Fibroblast of lung (primary cell): Measurements from ENCODE around the gene FOXC1. TPM values are rescaled to one million over a fixed set of nuclear protein-coding genes. Genes with fewer than 3 reads are reported as not detected.

ENCODE experiments used
- DNase-seq, 2 donors: peaks; one replicate each; pipeline versions ENCODE4 v3.0.0 to v3.0.0-alpha.2; 2010; ENCODE audit warnings: low read depth in 2 of 2
- H2AFZ ChIP-seq: 2 replicates; pipeline ENCODE4 v1.5.1; 2012; ENCODE audit warnings: low read length, control low read depth, inconsistent platforms
- H3K27ac ChIP-seq: 2 replicates; pipeline ENCODE4 v1.5.1; 2011; ENCODE audit warnings: low read length, control low read depth; ENCODE audit not compliant: insufficient read depth
- H3K27me3 ChIP-seq: 2 replicates; pipeline ENCODE4 v1.5.1; 2011; ENCODE audit warnings: mild to moderate bottlenecking, low read length; ENCODE audit not compliant: control insufficient read depth, insufficient read depth
- H3K36me3 ChIP-seq: 2 replicates; pipeline ENCODE4 v1.5.1; 2011; ENCODE audit warnings: low read length; ENCODE audit not compliant: control insufficient read depth, insufficient read depth
- H3K4me1 ChIP-seq: 2 replicates; pipeline ENCODE4 v1.5.1; 2011; ENCODE audit warnings: low read length; ENCODE audit not compliant: control insufficient read depth, insufficient read depth; ENCODE audit errors: extremely low read depth
- H3K4me2 ChIP-seq: 2 replicates; pipeline ENCODE4 v1.5.1; 2011; ENCODE audit warnings: low read length, control low read depth; ENCODE audit not compliant: insufficient read depth; ENCODE audit errors: extremely low read depth
- H3K4me3 ChIP-seq, 4 experiments: fragments of 200-600 bp in 1 of 4; sonication (generic) in 1 of 4; replicated peaks in 1 of 4; 2 replicates each; pipeline ENCODE4 v1.5.1; 2011 to 2016; ENCODE audit warnings: low read length in 4 of 4, low read depth in 3 of 4, mild to moderate bottlenecking in 3 of 4, control low read depth in 2 of 4, inconsistent platforms in 1 of 4, mixed read lengths in 1 of 4; ENCODE audit not compliant: insufficient read depth in 1 of 4; ENCODE audit errors: control extremely low read depth in 1 of 4
- H3K79me2 ChIP-seq: 2 replicates; pipeline ENCODE4 v1.5.1; 2012; ENCODE audit warnings: mild to moderate bottlenecking, low read length, inconsistent platforms; ENCODE audit not compliant: control insufficient read depth, insufficient read depth
- H3K9ac ChIP-seq: 2 replicates; pipeline ENCODE4 v1.5.1; 2011; ENCODE audit warnings: mild to moderate bottlenecking, low read length, control low read depth; ENCODE audit not compliant: insufficient read depth
- H3K9me3 ChIP-seq: 2 replicates; pipeline ENCODE4 v1.5.1; 2012; ENCODE audit warnings: low read depth, low read length; ENCODE audit not compliant: control insufficient read depth, insufficient read depth
- H4K20me1 ChIP-seq: 2 replicates; pipeline ENCODE4 v1.5.1; 2011; ENCODE audit warnings: low read length; ENCODE audit not compliant: control insufficient read depth, insufficient read depth; ENCODE audit errors: extremely low read depth
- CTCF ChIP-seq, 2 donors: IDR thresholded peaks in 1 of 2; conservative IDR thresholded peaks in 1 of 2; 1 replicate in 1 of 2; 2 replicates in 1 of 2; pipeline ENCODE4 v1.5.1; 2011 to 2012; ENCODE audit warnings: low read length in 2 of 2, control low read depth in 1 of 2, inconsistent platforms in 1 of 2, low read depth in 1 of 2, mild to moderate bottlenecking in 1 of 2
- EZH2 ChIP-seq: IDR thresholded peaks from 2 replicates; pipeline ENCODE4 v1.5.1; 2012; ENCODE audit warnings: low read length, control low read depth, mild to moderate bottlenecking; ENCODE audit errors: missing control alignments
- polyA plus RNA-seq, 2 donors: library from polyadenylated mRNA; depleted of rRNA in 1 of 2; stranded (reverse) in 1 of 2; unstranded in 1 of 2; fragments of >200 nt; gene quantifications; 2 replicates each; pipeline ENCODE4 v1.2.1, GENCODE V29; 2011 to 2012; ENCODE audit warnings: missing spikeins in 1 of 2
- total RNA-seq: library from RNA; depleted of rRNA; stranded (reverse); fragments of >200 nt; gene quantifications from 2 replicates; pipeline ENCODE4 v1.2.1, GENCODE V29; 2014

Gene FOXC1
- total and polyA plus RNA-seq, 2 donors (not counting 1 experiment from before 2014, with no cell fraction given) = 0.66 to 2.3 TPM

- no peak overlapping the region for H3K4me2 ChIP-seq
- H3K27ac ChIP-seq = no peak overlapping the region
- H2AFZ ChIP-seq = no peak overlapping the region
- no peaks in the 10 kb centered on the region for H3K79me2 ChIP-seq
- no peaks in the 10 kb centered on the region for H3K9me3 ChIP-seq
- TF ChIP-seq CTCF (conservative IDR thresholded peaks at IDR 0.05 in 1 of 2, IDR thresholded peaks at IDR 0.05 in 1 of 2; ENCODE audit: low read depth in 1 of 2, low read length in 2 of 2) (no peak), EZH2 (no peak)
- H3K4me3 ChIP-seq = no peak overlapping the region
- peaks cover 4% of the 10 kb centered on the region for H3K4me1 ChIP-seq
- H3K9ac ChIP-seq = no peak overlapping the region
- no peaks in the 10 kb centered on the region for H3K36me3 ChIP-seq
- peaks cover 45% of the 10 kb centered on the region for H3K27me3 ChIP-seq
- no peak for DNase-seq
- H4K20me1 ChIP-seq = no peaks in the 10 kb centered on the region
Measured at GRCh38 chr6:1601158-1602048, 8.3 kb upstream of the FOXC1 start.

GRCh38 chr6:1602049-1602713 is 7.5 kb upstream of the FOXC1 start:
- Histone ChIP-seq H3K36me3 (no peaks in the 10 kb centered on the region), H3K27me3 (peaks cover 53% of the 10 kb centered on the region), H3K79me2 (no peaks in the 10 kb centered on the region), H3K4me1 (peaks cover 4% of the 10 kb centered on the region), H3K4me2 (no peak overlapping the region), H3K27ac (no peak overlapping the region), H3K9me3 (no peaks in the 10 kb centered on the region), H3K4me3 (no peak overlapping the region), H2AFZ (no peak overlapping the region), H4K20me1 (no peaks in the 10 kb centered on the region), H3K9ac (no peak overlapping the region)
- no peak for TF ChIP-seq CTCF (conservative IDR thresholded peaks at IDR 0.05 in 1 of 2, IDR thresholded peaks at IDR 0.05 in 1 of 2; ENCODE audit: low read depth in 1 of 2, low read length in 2 of 2)
- TF ChIP-seq EZH2 = no peak
- DNase-seq = no peak

- no peak overlapping the region for H3K4me3 ChIP-seq
- H3K27me3 ChIP-seq = peaks cover 68% of the 10 kb centered on the region
Measured at GRCh38 chr6:1603708-1604107, 6.0 kb upstream of the FOXC1 start.

More at GRCh38 chr6:1603708-1604107, 6.0 kb upstream of the FOXC1 start:
- Histone ChIP-seq H3K9ac (no peak overlapping the region), H4K20me1 (no peaks in the 10 kb centered on the region), H3K36me3 (no peaks in the 10 kb centered on the region), H3K9me3 (no peaks in the 10 kb centered on the region), H2AFZ (no peak overlapping the region), H3K79me2 (no peaks in the 10 kb centered on the region), H3K4me1 (peaks cover 4% of the 10 kb centered on the region), H3K27ac (no peak overlapping the region), H3K4me2 (no peak overlapping the region)
- no peak for DNase-seq
- TF ChIP-seq EZH2 = no peak
- TF ChIP-seq CTCF (conservative IDR thresholded peaks at IDR 0.05 in 1 of 2, IDR thresholded peaks at IDR 0.05 in 1 of 2; ENCODE audit: low read depth in 1 of 2, low read length in 2 of 2) = no peak
